ENCODE data around the gene ARNT2.

The ARNT2 gene

DNA sequence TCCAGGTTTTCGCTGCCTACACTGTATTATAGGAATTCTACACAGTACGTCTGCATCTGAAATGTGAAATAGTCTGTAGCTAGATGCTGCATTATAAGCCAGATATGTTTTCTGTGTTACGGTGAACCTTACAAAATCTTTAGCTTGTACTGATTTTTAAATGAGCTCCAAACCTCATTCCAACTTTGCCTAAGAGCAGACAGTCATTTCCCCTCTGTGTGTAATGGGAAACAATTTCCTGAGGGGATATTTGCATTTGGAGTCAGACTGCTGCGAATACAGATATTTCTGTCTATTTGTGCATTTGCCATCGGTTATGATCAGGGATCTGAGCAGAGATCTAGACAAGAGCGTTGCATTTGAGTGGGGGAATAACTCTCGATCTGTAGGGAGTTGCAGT lies 37.5 kb downstream of the ARNT2 start:
- no peak for DNase-seq (ENCODE audit: low read depth in 2 of 3, low spot score in 1 of 3)

- DNase-seq (ENCODE audit: low read depth in 2 of 3, low spot score in 1 of 3) = no peak
Observed at GRCh38 chr15:80442728-80443403, 38.7 kb downstream of the ARNT2 start.

- DNase-seq (ENCODE audit: low read depth in 2 of 3, low spot score in 1 of 3) = no peak
Observed at GRCh38 chr15:80444680-80445251, 40.6 kb downstream of the ARNT2 start.

- no peak for DNase-seq (ENCODE audit: low read depth in 2 of 3, low spot score in 1 of 3)
Observed at GRCh38 chr15:80445300-80446041, 41.3 kb downstream of the ARNT2 start.

- no peak for DNase-seq (ENCODE audit: low read depth in 2 of 3, low spot score in 1 of 3)
Observed at GRCh38 chr15:80447077-80447476, 42.9 kb downstream of the ARNT2 start.

GRCh38 chr15:80449825-80450224 lies 45.6 kb downstream of the ARNT2 start:
- no peak for DNase-seq (ENCODE audit: low read depth in 2 of 3, low spot score in 1 of 3)

DNA sequence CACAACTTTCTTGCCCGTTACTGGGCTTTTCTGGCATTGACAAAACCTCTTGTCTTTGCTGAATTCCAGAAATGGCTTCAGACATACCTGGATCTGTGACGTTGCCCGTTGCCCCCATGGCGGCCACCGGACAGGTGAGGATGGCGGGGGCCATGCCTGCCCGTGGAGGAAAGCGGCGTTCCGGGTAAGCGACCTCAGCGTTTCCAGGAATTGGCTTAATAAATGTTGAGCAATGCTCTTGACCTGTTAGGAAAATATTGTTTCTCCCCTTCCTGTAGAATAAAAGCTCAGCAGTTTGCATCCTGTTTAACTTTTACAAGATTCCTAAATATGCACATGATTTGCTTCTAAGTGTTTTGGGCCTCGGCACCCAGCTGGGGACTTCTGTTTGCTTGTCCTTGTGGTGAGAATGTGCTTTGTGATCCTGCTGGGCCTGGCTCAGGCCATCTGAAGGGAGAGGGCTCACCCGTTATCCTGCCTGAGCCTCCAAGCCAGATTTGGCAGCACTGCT lies 46.7 kb downstream of the ARNT2 start:
- DNase-seq (ENCODE audit: low read depth in 2 of 3, low spot score in 1 of 3) = no peak

- no peak for DNase-seq (ENCODE audit: low read depth in 2 of 3, low spot score in 1 of 3)
Observed at GRCh38 chr15:80452166-80452565, 48.0 kb downstream of the ARNT2 start.

GRCh38 chr15:80455051-80455648 lies 51.0 kb downstream of the ARNT2 start:
- DNase-seq (ENCODE audit: low read depth in 2 of 3, low spot score in 1 of 3) = no peak

GRCh38 chr15:80455668-80456442 lies 51.7 kb downstream of the ARNT2 start:
- peak; percentile 18 to 52 (median 39) for DNase-seq (ENCODE audit: low read depth in 2 of 3, low spot score in 1 of 3)

- no peak for DNase-seq (ENCODE audit: low read depth in 2 of 3, low spot score in 1 of 3)
Observed at GRCh38 chr15:80456517-80457492, 52.6 kb downstream of the ARNT2 start.

GRCh38 chr15:80457896-80458295 lies 53.7 kb downstream of the ARNT2 start:
- DNase-seq (ENCODE audit: low read depth in 2 of 3, low spot score in 1 of 3) = no peak

- no peak for DNase-seq (ENCODE audit: low read depth in 2 of 3, low spot score in 1 of 3)
Observed at GRCh38 chr15:80458580-80458979, 54.4 kb downstream of the ARNT2 start.

GRCh38 chr15:80459380-80459779 lies 55.2 kb downstream of the ARNT2 start:
- DNase-seq (ENCODE audit: low read depth in 2 of 3, low spot score in 1 of 3) = no peak

GRCh38 chr15:80459818-80460217 lies 55.6 kb downstream of the ARNT2 start:
- no peak for DNase-seq (ENCODE audit: low read depth in 2 of 3, low spot score in 1 of 3)

DNA sequence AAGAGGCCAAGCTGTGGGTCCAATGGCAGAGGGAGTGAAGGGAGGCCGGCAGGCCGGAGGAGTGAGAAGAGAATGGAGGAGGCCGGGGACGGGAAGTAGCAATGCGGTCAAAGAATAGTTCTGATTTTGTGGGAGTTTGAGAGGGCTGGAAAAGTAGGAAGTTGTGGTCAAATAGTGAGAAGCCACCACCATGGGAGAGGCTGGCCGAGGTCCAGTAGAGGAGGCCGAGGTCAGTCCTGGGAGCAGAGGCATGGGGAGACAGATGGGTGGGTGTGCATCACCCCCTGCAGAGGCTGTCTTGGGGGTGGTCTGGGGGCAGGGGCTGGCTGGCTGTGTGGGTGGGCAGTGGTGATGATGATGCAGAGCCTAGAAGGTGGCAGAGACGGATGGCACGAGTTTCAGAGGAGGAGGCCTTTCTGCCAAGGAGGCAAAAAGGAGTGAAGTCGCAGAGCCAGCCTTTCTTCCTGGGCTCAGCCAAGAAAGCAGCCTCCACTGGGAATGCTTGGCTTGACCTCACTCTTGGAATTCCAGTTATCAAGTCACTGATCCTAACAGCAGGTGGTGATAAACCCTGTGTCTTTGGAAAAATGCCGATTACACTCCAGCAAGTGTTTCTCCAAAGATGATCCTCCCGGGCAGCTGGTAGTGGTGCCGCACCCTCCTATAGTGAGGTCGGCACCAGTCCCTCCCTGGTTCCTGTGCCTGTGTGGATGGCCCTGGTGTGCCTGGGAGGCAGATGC lies 57.3 kb downstream of the ARNT2 start:
- no peak for DNase-seq (ENCODE audit: low read depth in 2 of 3, low spot score in 1 of 3)

DNA sequence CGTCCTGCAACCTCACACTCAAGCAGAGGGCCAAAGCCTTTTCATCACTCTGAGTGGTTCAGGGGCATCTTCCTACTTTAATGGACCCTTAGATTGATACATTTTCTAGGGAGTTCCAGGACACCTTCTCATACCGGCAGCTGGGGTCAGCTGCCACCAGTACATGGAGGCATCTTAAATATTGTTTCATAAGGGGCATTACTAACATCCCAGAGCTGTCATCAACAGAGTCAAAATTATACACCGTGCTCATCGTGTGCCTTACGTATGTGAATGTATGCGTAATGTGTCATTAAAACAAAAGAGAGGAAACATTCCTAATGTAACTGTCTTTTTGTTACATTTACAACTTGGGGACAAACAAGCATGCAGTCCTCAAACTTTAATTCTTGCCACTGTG lies 57.9 kb downstream of the ARNT2 start:
- no peak for DNase-seq (ENCODE audit: low read depth in 2 of 3, low spot score in 1 of 3)

GRCh38 chr15:80462836-80463512 lies 58.8 kb downstream of the ARNT2 start:
- DNase-seq (ENCODE audit: low read depth in 2 of 3, low spot score in 1 of 3) = no peak
